OCI-LY7 (cell line): ENCODE data around the gene KCNQ1OT1.

Experiments used
- EZH2phosphoT487 ChIP-seq: fragments of 200-600 bp; sonication (generic); IDR thresholded peaks from 2 replicates; pipeline ENCODE4 v1.6.1; 2018; ENCODE audit warnings: low read depth, borderline replicate concordance, mild to moderate bottlenecking, mixed run types, antibody characterized with exemption, low read length, moderate library complexity, mixed read lengths
- TF ChIP-seq, protein P1 (sequence below): fragments of 200-600 bp; sonication (generic); conservative IDR thresholded peaks from 2 replicates; pipeline ENCODE4 v1.5.1; 2014; ENCODE audit warnings: mild to moderate bottlenecking, antibody characterized with exemption, low read length, moderate library complexity, mixed read lengths

DNA sequence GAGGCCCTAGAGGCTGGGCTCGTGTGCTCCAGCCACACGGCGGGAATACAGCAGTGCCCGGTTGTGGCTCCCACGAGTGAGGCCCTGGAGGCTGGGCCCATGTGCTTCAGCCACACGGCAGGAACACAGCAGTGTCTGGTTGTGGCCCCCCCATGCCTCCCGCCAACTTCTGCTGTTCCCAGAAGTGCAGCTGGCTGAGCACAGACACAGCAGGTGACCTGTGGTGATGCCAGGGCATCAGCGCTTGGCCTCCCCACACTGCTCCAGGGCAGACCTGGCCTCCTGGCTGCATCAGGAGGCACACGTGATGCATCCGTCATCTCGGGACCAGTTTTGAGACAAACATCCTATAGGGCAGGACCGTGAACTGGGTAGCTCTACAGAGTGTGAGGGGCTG, 110.3 kb downstream of the KCNQ1OT1 start:
- TF ChIP-seq, protein P1, sequence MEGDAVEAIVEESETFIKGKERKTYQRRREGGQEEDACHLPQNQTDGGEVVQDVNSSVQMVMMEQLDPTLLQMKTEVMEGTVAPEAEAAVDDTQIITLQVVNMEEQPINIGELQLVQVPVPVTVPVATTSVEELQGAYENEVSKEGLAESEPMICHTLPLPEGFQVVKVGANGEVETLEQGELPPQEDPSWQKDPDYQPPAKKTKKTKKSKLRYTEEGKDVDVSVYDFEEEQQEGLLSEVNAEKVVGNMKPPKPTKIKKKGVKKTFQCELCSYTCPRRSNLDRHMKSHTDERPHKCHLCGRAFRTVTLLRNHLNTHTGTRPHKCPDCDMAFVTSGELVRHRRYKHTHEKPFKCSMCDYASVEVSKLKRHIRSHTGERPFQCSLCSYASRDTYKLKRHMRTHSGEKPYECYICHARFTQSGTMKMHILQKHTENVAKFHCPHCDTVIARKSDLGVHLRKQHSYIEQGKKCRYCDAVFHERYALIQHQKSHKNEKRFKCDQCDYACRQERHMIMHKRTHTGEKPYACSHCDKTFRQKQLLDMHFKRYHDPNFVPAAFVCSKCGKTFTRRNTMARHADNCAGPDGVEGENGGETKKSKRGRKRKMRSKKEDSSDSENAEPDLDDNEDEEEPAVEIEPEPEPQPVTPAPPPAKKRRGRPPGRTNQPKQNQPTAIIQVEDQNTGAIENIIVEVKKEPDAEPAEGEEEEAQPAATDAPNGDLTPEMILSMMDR: no peak
- TF ChIP-seq EZH2phosphoT487: no peak
